Stimulated activated CD8-positive, alpha-beta memory T cell treated with anti-CD3 and anti-CD28 coated beads, Interleukin-15, amount 100 ng/mL, for 48 hours (primary cell): ENCODE results near the gene IREB2.
"Not testable (repeated sequence)": the region's sequence is repeated elsewhere in the genome, so short reads cannot be mapped to it uniquely, and the experiment has no call there.

Source experiments
- DNase-seq, 2 donors: peaks; one replicate each; pipeline ENCODE4 v3.0.0-alpha.2; 2020; ENCODE audit warnings: low read depth in 2 of 2

The IREB2 gene

DNA sequence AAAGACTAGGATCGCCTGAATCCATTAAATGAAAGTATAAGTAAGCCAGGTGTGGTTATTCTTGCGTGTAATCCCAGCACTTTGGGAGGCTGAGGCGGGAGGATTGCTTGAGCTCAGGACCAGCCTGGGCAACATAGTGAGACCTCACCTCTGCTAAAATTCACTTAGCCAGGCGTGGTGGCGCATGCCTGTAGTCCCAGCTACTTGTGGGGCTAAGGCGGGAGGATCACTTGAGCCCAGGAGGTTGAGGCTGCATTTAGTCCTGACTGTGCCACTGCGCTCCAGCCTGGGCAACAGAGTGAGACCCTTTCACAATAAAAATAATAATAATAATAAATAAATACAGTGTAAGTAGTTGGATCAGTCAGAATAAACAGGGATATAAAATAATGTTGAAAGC, 43.9 kb downstream of the IREB2 start:
- no peak for DNase-seq

DNA sequence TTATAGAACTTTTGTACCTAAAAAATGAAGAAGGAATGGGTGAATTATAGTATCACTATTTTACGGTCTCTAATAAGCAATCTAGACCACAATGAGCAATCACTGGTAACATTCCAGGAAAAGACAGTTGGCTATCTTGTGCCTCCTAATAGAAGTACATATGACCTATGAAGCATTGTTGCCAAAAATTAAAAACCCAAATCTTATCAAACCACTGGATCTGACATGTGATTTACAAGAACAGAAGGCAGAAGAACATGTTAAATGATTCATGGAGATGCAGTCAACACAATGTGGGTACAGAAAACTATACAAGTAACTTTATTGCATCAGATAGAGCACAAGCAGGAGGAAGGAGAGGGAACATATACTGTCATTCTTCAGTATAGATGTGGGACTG, 54.9 kb downstream of the IREB2 start:
- no peak for DNase-seq

DNA sequence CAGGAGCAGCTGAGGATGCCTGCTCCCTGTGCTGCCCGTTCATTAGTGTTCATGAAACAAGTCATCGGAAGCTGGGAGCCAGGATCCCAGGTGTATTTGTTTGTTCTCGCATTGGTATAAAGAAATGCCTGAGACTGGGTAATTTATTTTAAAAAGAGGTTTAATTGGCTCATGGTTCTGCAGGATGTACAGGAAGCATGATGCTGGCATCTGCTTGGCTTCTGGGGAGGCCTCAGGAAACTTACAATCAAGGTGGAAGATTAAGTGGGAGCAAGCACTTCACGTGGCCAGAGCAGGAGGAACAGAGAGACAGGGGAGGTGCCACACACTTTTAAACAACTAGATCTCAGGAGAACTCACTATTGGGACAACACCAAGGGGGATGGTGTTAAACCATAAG, 63.8 kb downstream of the IREB2 start:
- no peak for DNase-seq

DNA sequence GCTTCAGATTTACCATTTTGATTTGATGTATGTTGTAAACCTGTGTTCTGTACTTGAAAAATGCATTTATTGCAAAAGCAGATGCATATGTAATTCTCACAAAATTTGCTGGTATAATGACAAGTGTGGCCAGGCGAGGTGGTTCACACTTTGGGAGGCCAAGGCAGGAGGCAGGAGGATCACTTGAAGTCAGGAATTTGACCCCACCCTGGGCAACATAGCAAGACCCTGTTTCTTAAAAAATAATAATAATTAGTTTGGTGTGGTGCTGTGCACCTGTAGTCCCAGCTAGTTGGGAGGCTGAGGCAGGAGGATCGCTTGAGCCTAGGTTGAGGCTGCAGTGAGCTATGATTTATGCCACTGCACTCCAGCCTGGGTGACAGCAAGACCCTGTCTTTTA, 64.6 kb downstream of the IREB2 start:
- DNase-seq, result no peak

DNA sequence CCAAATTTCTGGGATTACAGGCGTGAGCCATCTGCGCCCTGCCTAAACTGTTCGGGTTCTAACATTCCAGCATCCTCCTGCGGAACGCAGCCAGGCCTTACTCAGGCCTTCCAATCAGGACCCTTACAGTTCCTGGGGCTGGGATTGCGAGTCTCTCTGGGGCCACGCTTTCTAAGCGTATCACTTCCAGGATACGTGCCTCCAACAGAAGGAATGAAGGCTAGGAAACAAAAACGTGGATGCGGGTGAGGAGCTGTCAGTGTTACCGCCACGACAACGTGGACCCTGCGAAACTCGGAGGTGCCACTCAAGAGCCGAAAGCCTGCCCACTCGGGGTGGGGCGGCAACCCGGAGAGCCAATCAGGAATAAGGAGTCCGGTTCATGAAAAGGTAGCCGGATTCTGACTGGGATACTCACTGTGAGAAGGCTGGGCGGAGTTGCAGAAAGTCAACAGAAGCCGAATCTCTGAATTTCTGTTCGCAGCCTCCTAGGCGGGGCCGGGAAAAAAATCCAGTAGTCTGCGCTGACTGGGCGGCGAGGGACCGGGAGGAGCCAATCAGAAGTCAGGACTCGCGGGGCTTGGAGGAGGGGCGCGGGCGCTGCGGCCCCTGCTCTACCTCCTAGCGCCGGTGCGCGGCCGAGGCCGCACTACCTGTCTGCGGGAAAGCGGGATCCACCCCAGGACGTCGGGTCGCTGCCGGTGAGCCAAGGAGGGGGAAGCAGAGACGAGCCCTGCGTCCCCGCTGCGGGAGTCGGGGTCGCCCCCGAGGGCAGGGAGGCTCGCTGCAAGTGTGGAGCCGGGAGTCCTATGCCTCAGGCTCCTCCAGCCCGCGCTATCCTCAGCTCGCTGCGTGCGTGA, 69.2 kb downstream of the IREB2 start, which contains the start of gene HYKK:
TSS of gene HYKK (plus strand) at position 607 of the 860 bp plus-strand sequence. CDS start 5,512 bp downstream, outside the sequence.
- DNase-seq, result peak; percentile 68 to 77

DNA sequence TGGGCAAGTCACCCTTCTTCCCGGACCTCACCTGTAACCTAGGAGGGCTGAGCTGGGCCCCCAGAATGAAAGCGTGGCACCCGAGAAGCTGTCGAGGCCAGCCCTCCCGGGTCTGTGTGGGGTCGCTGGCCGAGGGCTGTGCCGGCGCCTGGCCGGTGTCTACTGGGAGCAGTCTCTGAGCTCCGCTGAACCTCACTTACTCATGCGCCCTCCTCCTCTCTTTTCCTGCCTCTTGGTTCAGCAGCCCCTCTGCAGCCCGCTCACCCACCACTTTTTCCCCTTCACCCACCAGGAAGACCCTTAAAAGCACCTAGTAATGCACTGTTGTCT, 69.8 kb downstream of the IREB2 start:
- DNase-seq, result no peak

DNA sequence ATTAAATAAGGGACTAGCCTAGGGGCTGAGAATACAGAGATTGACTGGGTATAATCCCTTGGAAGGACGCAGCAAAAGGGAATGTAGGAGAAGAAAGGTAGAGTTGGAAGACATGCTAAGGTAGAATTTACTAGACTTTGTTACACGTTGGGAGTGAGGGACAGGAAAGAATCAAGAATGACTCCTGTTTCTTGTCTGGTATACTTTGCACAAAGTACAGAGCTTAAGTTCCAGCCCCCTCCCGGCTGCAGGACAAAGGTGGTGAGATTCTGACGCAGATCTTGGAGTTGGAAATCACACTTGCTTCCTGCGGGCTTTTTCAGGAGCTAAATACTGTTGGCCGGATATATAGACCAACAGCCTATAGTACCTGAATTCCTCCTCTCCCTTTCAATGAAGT, 70.3 kb downstream of the IREB2 start:
- DNase-seq, result no peak

DNA sequence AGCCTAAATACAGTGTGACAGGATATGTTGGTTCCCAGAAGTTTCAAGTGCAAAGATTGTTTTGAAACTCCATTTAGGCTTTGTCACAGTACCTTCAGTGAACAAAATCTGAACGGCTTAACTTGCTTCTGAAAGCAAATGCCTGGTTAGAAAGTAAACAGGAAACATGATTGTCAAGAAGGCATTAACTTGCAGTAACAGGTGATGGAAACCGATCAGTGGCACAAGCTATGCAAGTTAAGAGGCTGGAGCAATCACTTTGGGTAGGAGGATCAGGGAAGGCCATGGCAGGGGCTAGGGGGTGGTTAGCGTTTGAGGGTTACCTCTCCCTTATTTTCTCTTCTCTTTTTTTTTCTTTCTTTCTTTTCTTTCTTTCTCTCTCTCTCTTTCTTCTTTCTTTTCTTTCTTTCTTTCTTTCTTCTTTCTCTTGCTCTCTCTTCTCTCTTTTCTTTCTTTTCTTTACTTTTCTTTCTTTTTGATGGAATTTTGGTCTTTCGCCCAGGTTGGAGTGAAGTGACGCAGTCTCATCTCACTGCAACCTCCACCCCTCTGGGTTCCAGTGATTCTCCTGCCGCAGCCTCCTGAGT, 71.8 kb downstream of the IREB2 start:
- no peak for DNase-seq

DNA sequence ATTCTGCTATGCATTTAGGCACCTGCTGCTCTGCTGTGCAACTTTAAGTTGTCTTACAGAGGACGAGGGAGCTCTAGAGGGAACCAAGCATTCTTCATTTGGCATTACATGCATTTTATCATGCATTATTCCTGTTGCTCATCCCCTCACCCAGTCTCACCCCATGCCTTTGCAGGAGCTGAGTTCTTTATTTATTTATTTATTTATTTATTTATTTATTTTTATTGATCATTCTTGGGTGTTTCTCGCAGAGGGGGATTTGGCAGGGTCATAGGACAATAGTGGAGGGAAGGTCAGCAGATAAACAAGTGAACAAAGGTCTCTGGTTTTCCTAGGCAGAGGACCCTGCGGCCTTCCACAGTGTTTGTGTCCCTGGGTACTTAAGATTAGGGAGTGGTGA, 82.0 kb downstream of the IREB2 start:
- not testable (repeated sequence) for DNase-seq

DNA sequence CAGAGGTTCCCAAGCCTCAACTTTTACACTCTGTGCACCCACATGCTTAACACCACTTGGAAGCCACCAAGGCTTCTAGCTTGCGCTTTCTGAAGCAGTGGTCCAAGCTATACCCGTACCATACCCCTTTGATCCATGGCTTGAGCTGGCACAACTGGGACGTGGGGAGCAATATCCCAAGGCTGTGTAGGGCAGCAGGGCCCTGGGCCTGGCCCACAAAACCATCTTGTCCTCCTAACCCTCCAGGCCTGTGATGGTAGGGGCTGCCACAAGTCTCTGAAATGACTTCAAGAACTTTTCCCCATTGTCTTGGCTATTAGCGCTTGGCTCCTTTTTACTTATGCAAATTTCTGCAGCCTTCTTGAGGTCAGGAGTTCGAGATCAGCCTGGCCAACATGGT, 86.2 kb downstream of the IREB2 start:
- no peak for DNase-seq

DNA sequence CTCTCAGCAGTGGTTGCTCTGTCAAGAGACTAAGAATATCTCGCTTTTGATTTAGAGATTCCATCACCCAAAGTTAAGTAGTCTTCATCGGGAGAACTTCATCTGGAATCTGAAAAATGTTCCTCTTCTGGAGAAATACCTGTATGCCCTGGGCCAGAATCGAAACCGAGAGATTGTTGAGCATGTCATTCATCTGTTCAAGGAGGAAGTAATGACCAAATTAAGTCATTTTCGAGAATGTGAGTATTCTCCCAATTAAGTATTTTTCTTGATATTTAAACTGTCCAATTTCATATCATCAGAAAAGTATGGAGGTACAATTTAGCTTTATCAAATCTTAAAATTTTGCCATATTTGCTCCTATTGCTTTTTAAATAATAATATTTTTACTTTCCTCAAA, 89.3 kb downstream of the IREB2 start:
- DNase-seq, result no peak

DNA sequence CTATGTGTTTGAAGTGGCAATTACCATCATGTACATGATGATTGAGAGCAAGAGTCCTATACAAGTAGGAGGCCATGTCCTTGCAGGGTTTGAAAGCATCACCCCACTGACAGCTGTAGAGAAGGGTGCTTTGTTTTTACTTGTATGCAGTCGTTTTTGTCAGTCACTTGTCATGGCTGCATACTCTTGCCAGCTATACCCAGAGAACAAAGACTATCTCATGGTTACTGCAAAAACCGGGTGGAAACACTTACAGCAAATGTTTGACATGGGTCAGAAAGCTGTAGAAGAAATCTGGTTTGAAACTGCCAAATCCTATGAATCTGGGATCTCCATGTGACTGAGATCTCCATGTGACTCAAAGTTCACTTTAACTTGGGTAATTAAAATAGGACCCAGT, 95.3 kb downstream of the IREB2 start:
- no peak for DNase-seq

DNA sequence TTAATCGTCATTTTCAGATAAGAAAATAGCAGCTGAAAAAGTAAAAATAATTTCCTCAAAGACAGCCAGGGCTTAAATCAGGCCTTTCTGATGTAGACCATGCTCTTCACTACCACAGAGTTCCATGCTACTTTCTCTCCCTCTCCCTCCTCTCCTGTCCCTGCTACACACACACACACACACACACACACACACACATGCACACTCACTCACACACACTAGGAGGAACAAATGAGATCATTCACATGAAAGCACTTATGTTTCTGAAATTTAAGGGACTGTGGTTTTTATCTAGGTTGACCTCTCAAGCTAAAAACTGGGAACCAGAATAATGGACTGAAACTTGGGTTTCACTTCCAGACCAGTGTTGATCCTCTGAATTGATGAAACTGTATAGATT, 98.1 kb downstream of the IREB2 start:
- DNase-seq, result no peak

DNA sequence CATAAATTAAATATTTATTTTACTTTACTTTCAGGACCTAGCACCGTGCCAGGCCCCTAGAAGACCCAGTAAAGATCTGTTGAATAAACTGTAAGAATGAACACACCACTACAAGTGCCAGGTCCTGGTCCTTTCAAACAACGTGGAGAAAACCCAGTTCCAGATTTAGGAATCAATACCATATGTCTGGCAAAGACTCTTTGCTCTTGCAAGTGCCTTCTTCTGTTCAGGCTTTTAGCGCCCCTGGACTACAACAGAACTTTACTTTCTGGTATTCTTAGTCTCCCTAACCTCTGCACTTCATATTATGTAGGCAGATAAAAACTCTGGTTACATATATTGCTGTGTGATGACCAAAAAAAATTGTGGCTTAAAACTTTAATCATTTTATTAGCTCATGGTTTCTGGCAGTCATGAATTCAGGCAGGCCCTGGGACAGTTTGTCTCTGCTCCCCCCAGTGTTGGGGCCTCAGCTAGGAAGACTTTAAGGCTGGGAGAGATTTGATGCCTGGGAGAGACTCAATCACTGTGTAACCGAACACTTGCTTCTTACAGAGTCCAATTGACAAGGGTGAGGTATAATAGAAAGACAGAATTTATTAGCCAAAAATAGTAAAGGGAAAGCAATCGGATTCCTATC, 99.4 kb downstream of the IREB2 start:
- no peak for DNase-seq

DNA sequence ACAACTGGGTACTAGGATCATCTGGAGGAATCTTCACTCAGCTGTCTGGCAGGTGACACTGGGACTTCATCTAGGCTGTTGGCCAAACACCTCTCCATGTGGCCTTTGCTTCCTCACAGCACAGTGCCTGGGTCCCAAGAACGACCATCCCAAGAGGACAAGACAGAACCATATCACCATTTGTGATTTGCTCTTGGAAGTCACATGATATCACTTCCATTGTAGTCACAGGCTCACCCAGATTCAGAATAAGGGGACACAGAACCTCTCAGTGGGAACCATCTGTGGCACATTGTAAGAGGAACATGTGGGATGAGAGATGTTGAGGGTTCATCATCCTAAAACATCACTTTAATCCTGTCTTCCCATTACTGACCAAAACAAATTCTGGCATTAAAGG, 100.3 kb downstream of the IREB2 start:
- DNase-seq, result no peak

DNA sequence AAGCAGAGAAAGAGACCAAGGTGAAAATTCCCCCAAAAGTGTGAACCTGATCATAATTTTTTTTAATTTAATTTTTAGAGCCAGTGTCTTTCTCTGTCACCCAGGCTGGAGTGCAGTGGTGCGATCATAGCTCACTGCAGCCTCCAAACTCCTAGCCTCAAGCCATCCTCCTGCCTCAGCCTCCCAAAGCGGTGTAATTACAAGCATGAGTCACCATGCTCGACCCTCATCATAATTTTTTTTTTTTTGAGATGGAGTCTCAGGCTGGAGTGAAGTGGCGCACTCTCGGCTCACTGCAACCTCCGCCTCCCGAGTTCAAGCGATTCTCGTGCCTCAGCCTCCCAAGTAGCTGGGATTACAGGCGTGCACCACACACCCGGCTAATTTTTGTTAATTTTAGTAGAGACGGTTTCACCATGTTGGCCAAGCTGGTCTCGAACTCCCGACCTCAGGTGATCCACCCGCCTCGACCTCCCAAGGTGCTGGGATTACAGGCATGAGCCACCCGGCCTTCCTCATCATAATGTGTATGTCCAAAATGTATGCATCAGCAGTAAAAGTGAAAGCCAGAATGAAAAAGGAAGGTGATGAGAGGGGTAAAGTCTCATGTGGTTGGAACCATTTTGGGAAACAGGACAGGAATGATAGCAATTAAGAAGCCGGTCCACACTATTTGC, 101.6 kb downstream of the IREB2 start:
- DNase-seq, result not testable (repeated sequence)

DNA sequence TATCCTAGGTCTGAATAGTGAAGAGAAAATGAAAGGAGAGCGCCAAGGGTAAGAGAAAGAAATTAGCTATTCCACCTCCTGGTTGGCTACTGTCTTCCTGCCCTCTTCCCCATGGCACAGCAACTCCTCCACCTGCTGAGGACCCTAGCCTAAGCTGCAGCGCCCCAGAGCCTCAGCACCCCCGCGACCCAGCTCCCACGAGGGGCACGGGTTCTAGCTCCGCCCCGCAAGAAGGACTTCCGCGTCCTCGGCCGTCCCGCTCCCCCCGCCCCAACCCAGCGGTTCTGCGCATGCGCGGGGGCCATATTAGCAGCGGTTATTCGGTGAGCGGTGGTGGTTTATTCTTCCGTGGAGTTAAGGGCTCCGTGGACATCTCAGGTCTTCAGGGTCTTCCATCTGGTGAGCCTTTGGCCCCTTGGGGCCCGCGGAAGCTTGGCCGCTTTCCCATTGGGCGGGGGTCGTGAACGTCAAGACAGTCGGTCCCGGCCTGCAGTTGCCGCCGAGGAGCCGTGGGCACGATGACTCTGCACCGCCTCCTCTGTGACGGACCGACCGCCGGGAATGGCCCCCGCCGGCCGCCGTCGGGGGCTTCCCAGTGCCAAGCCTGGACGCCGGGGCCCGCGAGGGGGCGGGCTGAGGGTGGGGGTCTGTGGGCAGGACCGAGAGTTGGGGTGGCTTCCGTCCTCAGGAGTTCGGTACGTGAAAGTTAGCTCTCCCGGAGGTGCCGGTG, 102.3 kb downstream of the IREB2 start, which contains the start of gene PSMA4:
TSS of gene PSMA4 (plus strand) at position 304 of the 730 bp plus-strand sequence. CDS start 1,484 bp downstream, outside the sequence.
- peak; percentile 89 to 93 for DNase-seq

DNA sequence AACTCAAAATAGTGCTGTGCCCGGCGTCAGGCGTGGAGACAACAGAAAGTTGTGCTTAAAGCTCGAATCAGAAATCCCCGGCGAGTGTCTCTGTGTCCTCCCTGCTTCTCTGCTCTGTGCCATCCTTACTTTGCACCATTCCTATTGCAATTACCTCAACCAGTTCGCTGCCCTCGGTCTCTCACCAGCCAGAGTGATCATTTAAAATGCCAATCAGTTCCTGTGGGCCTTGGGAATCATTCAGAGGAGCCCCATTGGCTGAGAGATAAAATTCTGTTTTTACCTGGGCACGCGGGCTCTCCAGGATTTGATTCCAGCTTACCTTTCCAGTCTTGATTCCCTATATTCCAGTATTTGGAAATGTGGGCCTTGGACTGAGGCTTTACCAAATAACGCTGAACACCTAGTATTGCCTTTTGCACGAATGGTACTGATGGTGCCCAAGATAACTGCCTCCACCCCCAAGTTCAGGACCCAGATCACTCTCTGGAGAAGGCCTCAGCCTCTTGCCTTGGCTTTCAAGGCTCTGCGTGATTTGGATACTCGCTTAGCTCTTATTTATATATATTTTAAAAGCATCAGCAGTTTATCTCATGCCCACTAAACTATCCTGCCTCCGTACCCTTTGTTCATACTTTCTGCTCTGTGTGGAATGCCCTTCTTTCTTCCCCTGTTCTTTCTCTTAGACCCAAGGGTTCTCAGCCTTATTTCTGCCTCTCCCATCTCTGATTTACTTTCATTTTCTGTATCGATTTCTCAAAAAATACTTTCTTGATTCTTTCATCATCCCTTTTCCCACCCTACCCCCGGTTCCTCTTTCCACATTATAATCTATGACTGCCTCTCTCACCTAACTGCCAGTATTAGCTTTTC, 103.1 kb downstream of the IREB2 start:
- DNase-seq, result no peak

DNA sequence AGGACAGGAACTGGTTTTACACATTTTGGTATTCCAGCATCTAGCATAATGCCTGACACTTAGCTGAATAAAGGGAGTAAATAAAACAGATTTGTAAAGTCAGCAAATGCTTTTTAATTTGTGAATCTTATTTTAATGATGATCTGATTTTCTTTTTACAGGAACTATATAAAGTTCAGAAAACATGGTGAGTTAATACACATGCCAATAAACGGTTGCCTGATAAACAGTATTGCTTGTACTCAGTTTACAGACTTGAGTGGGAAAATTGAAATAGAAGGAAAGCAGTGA, 103.7 kb downstream of the IREB2 start:
- DNase-seq, result no peak

DNA sequence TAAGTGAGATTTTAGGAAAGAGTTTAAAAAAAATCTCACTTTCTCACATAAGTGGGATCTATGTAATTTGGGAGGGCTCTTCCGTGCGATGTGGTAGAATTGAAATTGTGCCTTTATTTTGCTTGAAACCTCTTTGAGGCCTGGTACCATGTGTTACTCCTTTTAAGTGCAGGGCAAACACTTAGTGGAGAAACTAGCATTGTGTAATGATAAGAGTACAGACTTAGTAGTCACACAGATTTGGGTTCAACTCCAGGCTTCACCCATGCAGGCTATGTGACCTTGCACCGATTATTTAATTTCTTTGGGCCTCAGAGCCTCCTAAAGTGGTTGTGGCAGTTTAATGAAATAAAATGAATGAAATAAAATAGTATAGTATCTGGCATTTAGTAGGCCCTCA, 104.6 kb downstream of the IREB2 start:
- no peak for DNase-seq

DNA sequence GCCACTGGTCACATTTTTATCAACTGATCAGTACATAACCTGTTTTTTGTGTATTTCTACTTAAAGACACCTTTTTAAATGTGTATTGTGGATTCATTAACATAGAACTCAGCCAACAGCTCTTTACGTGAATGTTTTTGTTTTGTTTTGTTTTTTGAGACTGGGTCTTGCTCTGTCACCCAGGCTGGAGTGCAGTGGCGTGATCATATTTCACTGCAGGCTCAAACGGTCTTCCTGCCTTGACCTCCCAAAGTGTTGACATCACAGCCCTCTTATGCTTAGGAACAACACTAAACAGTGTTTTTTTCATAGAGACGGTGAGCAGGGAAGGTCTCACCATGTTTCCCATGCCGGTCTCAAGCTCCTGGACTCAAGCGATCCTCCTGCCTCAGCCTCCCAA, 112.2 kb downstream of the IREB2 start:
- DNase-seq, result no peak
